Measurements from ENCODE around the gene OR8D2. TPM values are rescaled to one million over a fixed set of nuclear protein-coding genes. Genes with fewer than 3 reads are reported as not detected.

OR8D2 gene
- total and polyA plus RNA-seq, 2 donors (not counting 3 experiments of a cell fraction or from before 2014, with no cell fraction given) = not detected

DNA sequence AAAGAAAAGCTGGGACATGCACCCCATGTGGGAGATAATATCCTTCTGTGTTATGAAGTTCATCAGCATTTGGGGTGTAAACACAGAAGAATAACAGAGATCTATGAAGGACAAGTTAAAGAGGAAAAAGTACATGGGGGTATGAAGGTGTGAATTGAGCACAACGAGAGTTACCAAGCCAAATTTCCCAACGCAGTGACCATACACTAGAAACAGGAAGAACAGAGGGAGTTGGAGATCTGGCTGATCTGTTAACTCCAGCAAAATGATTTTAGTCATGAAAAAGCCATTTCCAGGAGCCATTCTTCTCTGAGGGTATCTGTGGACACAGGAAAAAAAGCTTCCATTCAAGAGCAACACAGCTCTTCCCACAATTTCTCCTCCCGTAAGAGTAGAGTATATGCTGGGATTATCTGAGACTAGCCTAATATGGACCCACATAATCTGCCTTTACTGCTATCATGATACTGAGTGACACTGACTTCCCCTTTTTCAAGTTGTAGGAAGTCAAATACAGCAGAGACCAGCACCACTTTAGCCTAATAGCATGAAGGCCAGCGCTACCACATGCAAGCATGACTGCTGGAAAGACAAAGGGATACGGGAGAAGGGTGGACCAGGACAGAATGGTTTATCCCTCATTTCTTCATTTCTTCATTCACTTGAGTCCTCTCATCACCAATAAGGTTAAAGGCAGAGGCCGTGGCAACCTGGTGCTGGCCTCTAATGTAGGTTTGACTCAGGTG lies 19.6 kb upstream of the OR8D2 start:
- H3K4me1 ChIP-seq (ENCODE audit: control insufficient read depth, extremely low read depth, insufficient read depth, low read length) = no peaks in the 10 kb centered on the region
- no peaks in the 10 kb centered on the region for H4K20me1 ChIP-seq (replicated peaks; ENCODE audit: control insufficient read depth, extremely low read depth, insufficient read depth, low read length)
- POLR2A ChIA-PET = interaction anchor here (0.6 kb wide), 1 partner anchor 1724 kb away, joined by 4 read pairs; no protein-coding TSS in a partner anchor
- no peaks in the 10 kb centered on the region for H3K9me3 ChIP-seq (replicated peaks; ENCODE audit: control insufficient read depth, insufficient read depth, low read length)
- H3K79me2 ChIP-seq (ENCODE audit: control insufficient read depth, insufficient read depth, low read length) = no peaks in the 10 kb centered on the region
- FAIRE-seq (no peak), DNase-seq (ENCODE audit: low read depth, low spot score) (no peak)
- no peak overlapping the region for H2AFZ ChIP-seq (ENCODE audit: low read depth, low read length)
- H3K9me1 ChIP-seq (replicated peaks; ENCODE audit: control insufficient read depth, extremely low read depth, insufficient read depth, low read length) = no peaks in the 10 kb centered on the region
- no peaks in the 10 kb centered on the region for H3K27me3 ChIP-seq (ENCODE audit: control insufficient read depth in 2 of 2, insufficient read depth in 2 of 2, low read length in 2 of 2)
- no peak for TF ChIP-seq POLR2A (IDR thresholded peaks at IDR 0.05; ENCODE audit: low read depth, low read length)
- TF ChIP-seq, protein P1, sequence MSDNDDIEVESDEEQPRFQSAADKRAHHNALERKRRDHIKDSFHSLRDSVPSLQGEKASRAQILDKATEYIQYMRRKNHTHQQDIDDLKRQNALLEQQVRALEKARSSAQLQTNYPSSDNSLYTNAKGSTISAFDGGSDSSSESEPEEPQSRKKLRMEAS (IDR thresholded peaks at IDR 0.05; ENCODE audit: insufficient read depth, insufficient read length) = no peak
- TF ChIP-seq, protein P2, sequence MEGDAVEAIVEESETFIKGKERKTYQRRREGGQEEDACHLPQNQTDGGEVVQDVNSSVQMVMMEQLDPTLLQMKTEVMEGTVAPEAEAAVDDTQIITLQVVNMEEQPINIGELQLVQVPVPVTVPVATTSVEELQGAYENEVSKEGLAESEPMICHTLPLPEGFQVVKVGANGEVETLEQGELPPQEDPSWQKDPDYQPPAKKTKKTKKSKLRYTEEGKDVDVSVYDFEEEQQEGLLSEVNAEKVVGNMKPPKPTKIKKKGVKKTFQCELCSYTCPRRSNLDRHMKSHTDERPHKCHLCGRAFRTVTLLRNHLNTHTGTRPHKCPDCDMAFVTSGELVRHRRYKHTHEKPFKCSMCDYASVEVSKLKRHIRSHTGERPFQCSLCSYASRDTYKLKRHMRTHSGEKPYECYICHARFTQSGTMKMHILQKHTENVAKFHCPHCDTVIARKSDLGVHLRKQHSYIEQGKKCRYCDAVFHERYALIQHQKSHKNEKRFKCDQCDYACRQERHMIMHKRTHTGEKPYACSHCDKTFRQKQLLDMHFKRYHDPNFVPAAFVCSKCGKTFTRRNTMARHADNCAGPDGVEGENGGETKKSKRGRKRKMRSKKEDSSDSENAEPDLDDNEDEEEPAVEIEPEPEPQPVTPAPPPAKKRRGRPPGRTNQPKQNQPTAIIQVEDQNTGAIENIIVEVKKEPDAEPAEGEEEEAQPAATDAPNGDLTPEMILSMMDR (IDR thresholded peaks at IDR 0.05; ENCODE audit: extremely low read depth in 1 of 2, insufficient read depth in 1 of 2, low read depth in 1 of 2, low read length in 2 of 2) = no peak
- TF ChIP-seq EZH2 (IDR thresholded peaks at IDR 0.05; ENCODE audit: borderline replicate concordance, low read depth, low read length, severe bottlenecking) = no peak
- no peak for TF ChIP-seq FOS (IDR thresholded peaks at IDR 0.05; ENCODE audit: borderline replicate concordance, insufficient read depth, low read length)
- TF ChIP-seq MYC (IDR thresholded peaks at IDR 0.05; ENCODE audit: low read depth, low read length) = no peak
- no peak for TF ChIP-seq JUN (IDR thresholded peaks at IDR 0.05; ENCODE audit: borderline replicate concordance, insufficient read depth, insufficient read length, low read depth)
- no peak for TF ChIP-seq POLR2AphosphoS5 (IDR thresholded peaks at IDR 0.05; ENCODE audit: insufficient read depth, low read depth, low read length)
- TF ChIP-seq GATA2 (IDR thresholded peaks at IDR 0.05; ENCODE audit: insufficient read depth, insufficient read length, low read depth, low read length) = no peak
- no peaks in the 10 kb centered on the region for H3K36me3 ChIP-seq (ENCODE audit: control insufficient read depth in 2 of 2, extremely low read depth in 1 of 2, insufficient read depth in 2 of 2, low read length in 2 of 2)
- H3K4me3 ChIP-seq (replicated peaks in 1 of 3; ENCODE audit: insufficient read depth in 1 of 3, low read depth in 1 of 3, low read length in 3 of 3) = no peak overlapping the region
- no peak overlapping the region for H3K27ac ChIP-seq (ENCODE audit: insufficient read depth, low read depth, low read length)
- CTCF ChIA-PET = no interaction called here
- intact Hi-C loops (cut with micrococcal nuclease) (no loop called here), dilution Hi-C loops (cut with MboI; ENCODE audit: extremely low pct_ligation_motif_present, low sequenced_read_pairs) (no loop called here)
- no peak overlapping the region for H3K9ac ChIP-seq (replicated peaks; ENCODE audit: extremely low read depth, insufficient read depth, low read length)
- no peak overlapping the region for H3K4me2 ChIP-seq (ENCODE audit: insufficient read depth, low read length)
- no TSS peak for BruUV-seq (replicated peaks)

All from endothelial cell of umbilical vein (primary cell).